GM19238 (cell line): ENCODE results near the gene PARVB.

Experiments
- DNase-seq: peaks from one replicate; pipeline ENCODE4 v3.0.0; 2011; ENCODE audit warnings: low spot score; ENCODE audit not compliant: insufficient read length

Gene PARVB, protein sequence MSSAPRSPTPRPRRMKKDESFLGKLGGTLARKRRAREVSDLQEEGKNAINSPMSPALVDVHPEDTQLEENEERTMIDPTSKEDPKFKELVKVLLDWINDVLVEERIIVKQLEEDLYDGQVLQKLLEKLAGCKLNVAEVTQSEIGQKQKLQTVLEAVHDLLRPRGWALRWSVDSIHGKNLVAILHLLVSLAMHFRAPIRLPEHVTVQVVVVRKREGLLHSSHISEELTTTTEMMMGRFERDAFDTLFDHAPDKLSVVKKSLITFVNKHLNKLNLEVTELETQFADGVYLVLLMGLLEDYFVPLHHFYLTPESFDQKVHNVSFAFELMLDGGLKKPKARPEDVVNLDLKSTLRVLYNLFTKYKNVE

DNA sequence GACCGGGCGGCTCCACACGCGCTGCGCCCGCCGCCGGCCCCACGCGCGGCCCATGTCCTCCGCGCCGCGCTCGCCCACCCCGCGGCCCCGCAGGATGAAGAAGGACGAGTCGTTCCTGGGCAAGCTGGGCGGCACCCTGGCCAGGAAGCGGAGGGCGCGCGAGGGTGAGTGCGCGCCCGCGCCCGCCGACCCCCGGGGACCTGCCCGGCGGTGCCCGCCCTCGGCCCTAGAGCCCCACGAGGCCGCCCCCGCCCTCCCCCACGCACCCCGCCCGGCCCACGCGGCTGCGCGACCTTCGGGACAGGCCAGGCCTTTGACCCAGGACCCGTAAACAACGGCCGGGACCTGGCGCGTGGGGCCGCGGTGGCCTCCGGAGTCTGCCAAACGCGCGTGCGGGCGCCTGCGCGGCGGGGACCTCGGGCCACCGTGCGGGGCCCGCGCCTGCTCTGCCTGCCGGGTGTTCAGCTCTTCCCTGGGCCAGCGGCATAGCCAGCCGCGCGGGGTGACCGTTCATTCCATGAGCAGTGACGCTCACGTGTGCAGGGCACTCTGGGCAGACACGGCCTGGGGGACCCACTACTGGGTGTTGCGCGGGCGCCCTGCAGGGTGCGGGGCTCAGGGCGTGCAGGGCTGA lies at the start of gene PARVB:
Gene PARVB (plus strand): TSS at position 15 of the 634 bp plus-strand sequence. CDS start 38 bp downstream, at position 53.
- DNase-seq: peak; percentile 48

DNA sequence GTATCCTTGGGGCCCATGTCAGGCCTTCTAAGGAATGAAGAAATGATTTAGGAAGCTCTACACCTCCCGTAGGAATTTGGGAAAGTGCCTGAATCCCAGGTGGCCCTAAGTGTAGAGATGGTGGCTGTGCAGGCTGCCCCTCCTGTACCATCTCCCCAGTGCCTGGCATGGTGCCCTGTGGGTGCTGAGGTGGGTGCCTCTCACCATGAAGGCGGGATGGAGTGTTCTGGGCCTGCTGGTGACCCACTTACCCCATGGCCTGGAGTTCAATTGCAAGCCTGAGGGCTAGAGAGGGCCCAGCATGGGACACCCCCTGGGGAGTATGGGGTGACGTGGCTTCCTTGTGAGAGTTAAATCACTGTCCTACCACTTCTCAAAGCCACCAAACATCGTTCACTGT lies 49.1 kb upstream of the PARVB start:
- no peak for DNase-seq

DNA sequence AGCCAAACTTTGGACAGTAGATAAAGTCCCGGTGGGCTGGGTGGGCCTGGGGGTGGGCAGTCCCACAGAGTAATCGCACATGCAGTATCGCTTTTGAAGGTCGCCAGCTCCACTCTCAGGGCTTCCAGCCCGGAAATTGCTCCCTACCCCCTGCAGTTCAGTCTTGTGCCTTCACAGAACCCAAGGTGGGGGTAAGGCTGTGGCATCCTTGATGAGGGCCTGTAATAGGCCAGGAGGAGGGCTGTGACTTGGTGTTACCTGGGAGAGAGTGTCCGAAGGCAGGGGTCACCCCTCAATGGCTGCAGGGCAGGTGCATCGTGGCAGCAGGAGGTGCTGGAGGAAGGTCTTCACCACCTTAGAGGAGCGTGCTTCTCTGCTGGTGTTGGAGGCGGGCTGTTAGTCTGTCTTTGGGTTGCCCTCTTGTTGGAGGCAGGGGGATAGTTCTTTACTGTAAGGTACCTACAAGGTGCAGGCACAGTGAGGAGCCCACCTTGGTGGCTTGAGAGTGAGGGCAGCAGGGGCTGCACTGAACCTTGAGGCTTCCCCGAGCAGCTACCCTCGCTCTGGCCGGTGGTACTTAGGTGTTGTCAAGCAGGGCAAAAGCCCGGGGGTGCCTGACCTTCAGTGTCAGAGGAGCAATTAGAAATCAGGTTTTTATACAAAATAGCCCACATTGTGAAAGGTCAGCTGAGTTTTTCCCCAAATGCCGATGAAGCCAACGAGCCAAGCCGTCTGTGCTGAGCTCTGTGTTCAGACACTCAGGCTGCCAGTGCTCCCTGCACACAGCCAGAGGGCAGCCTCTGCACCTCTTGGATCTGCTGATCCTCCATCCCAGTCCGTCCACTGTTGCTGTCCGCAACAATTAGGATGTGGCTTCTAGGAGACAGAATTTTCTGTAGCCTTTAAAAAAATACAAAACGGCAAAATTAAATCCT lies 47.0 kb upstream of the PARVB start:
- no peak for DNase-seq

- DNase-seq: no peak
Observed at GRCh38 chr22:43978558-43978957, 45.5 kb upstream of the PARVB start.

GRCh38 chr22:43980579-43980978 lies 43.5 kb upstream of the PARVB start:
- DNase-seq: no peak

DNA sequence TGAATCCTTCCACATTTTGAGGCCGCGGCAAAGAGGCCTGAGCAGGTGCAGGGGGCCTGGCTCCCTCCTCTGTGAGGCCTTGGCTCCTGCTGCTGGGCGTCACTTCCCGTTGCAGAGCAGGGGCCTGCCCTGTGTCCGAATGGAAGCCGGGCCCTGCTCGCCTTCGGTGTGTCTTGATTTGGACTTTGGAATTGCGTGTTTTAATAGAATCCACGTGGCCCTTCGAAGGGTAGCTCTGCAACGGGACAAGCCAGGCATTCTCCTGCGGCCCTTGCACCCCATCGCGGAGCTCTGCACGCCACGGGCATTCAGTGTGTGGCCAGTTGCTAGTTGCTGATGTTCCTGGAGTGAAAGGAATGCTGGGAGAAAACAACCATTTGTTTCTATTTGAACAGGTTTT lies 43.1 kb upstream of the PARVB start:
- DNase-seq: no peak

- DNase-seq: no peak
Observed at GRCh38 chr22:43983808-43984207, 40.3 kb upstream of the PARVB start.

DNA sequence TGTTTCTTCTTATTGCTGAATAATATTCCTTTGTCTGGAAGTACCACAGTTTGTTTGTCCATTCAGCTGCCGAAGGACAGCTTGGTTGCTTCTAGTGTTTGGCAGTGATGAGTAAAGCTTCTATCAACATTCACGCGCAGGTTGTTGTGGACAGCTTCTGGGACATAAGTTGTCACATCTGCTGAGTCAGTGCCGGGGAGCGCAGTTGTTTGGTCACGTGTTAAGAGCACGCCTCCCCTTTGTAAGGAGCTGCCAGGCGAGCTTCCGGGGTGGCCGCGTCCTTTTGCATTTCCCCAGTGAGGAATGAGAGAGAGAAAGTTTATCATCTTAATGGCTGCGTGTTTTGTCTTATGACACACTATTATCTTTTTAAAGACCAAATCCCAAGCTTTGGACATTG lies 38.6 kb upstream of the PARVB start:
- no peak for DNase-seq

DNA sequence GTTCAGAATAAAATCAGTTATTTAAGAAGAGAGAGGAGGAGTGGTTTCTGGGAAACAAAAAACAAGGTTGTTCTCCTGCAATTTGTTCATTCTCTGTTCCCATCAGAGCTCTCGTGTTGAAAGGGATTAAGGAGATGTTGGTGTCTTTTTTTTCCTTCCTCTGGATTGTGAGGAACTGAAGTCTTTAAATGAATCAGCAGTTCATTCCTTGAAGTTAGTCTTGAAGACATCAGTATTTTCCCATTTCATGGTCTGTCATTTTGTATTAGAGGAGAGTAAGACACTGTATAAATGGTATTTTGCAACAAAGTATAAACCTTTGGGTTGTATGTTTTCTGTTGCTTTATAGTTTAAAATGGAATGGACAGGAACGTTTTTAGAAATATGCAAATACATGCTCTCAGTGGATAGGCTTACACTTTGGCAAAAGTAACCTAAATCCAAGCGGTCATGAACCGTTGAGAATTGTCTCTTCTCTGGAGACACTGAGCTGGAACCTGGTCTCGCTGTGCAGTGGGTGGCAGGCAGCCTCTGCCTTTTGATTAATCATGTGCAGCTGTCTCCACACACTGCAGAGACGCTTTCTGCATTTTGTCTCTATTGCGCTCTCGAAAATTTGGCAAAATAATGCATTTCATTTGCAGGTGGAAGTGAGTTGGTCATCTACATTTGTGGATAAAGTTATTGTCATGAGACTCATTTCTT lies 35.8 kb upstream of the PARVB start:
- DNase-seq: no peak

GRCh38 chr22:43988960-43989359 lies 35.1 kb upstream of the PARVB start:
- DNase-seq: no peak

- no peak for DNase-seq
Observed at GRCh38 chr22:43990044-43990443, 34.1 kb upstream of the PARVB start.

DNA sequence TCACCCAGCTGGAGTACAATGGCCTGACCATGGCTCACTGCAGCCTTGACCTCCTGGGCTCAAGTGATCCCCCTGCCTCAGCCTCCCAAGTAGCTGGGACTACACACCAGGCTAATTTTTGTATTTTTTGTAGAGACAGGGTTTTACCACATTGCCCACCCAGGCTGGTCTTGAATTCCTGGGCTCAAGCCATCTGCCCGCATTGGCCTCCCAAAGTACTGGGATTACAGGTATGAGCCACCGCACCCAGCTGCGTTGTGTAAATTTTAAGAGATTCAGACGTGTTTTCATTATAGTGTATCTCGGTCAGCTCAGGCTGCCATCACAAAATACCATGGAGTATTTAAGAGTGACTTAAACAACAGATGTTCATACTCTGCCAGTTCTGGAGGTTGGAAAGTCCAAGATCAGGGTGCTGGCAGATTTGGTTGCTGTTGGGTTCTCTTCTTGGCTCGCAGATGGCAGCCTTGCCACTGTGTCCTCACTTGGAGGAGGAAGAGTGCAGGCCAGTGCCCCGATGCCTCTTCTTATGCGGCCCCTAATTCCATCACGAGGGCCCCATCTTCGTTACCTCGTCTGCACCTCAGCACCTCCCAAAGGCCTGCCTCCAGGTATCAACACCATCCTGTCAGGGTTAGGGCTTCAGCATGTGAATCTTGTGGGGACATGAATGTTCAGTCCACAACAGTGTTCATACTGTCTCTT lies 32.6 kb upstream of the PARVB start:
- no peak for DNase-seq

DNA sequence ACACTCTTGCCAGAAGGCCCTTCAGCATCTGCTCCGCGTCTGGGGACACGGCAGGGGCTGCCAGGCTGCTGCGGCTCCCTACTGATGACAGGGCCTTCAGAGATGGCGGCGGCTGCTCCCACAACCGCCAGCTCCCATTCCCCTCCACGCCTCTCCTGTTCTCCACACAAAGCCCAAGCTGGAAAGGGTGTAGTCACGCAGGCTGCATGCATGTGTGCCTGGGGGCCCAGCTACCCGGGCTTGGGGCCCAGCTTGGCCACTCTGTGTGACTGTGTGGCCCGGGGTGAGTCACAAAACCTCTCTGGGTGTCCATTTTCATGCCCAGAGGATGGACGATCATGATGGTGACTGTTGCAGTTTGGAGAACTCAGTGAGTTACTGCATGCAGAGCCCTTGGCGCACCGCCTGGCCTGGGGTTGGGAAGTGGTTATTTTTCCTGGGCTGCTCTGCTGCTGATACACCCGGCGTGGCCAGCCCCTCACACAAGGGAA lies 31.7 kb upstream of the PARVB start:
- no peak for DNase-seq

DNA sequence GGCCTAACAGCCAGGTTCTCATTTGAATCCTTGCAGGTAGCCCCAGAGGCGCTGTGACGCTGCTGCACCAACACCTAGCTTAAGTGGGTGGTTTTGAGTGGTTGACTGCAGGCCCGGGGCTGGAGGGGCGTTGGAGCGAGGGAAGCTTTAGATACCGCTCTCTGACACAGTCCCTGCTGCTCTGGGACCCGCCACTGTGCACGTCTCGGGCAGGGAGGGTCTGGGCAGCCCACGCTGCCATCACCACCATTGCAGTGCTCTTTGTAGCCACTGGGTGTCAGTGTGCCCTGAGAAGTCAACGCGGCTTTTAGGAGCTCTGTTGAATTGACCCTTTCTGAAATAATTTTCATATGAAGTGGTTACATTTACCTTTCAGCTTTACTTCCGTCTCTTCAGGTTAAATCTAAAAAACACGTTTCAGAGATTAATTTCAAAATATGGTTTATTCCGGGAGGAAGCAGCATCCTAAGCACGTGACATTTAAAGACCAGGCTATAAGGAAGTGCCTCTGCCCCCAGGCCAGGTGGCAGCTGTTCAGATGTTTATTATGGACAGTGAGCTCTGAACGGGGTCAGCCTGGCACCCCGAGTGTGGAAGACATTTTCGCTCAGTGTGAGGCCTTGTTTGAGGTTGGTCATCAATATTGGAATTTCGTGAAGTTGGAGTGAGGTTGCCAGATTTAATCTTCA lies 30.9 kb upstream of the PARVB start:
- DNase-seq: peak; percentile 56

- no peak for DNase-seq
Observed at GRCh38 chr22:43994006-43994405, 30.1 kb upstream of the PARVB start.

DNA sequence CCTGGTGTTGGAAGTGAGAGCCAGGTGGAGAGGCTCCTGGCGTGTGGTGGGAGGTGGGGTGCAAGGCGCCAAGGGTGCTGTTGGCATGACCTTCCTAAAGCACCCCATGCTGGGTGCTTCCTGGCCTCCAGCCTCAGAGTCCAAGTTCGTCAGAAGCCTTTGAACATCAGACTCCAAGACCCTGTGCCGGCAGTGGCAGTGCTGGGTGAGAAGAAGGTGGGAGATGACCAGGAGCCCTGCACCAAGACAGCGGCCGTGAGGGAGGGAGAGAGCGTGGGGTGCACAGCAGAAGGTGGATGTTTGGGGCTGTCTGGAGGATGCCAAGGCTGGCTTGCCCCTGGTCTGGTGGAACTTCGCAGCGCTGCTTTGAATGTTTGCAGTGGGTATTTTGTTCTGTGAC lies 29.7 kb upstream of the PARVB start:
- no peak for DNase-seq

DNA sequence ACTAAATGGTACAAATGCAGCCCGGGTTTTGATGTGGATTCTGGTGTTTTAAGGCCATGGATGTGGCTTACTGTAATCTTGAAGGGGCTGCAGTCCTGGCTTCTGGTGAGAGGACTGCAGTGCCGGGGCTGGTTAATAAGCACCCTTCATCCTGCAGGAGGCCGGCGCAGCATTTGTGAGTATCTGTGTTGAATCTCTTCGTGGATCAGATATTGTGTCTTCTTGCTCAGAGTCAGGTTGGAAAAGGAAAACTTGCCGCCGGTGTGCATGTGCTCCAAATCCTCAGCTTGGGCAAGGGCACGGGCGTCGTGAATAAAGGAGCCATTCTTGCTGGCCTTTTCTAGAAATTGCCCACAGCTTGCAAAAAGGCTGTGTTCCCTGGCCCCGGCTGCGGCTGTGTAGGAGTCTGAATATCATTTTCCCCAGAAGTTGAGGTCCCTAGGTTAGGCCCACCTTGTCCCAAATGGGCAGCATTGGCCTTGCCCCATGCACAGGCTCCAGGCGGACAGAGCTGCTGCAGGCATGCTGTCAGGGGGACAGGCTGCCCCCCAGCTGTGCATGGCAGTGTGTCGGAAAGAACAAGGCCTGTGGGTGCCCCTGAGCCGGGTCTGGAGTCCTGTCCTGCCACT lies 28.9 kb upstream of the PARVB start:
- DNase-seq: no peak

DNA sequence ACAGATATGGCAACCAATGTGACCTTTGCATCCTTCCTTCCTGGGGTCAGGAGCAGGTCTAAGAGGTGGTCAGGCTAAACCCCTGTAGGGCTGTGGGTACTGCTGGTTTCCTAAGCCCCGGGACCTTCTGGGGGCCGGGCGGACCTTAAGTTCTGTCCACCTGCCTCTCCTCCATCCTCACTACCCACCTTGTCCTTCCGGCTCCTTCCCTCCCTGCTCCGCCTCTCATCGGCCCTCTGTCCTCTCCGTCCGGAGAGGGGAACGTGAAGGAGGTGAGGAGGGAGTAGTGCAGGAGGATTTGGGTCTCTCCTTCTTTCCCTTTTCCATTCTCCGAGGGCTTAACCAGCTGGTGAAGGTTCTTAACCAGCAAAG lies 28.3 kb upstream of the PARVB start:
- DNase-seq: no peak

GRCh38 chr22:43996170-43996980 lies 27.7 kb upstream of the PARVB start:
- DNase-seq: peak; percentile 81
